ENCODE results near the gene ZIC1.
A peak's percentile ranks its signal among the peaks of the same experiment; 100 is the strongest.

Gene ZIC1

DNA sequence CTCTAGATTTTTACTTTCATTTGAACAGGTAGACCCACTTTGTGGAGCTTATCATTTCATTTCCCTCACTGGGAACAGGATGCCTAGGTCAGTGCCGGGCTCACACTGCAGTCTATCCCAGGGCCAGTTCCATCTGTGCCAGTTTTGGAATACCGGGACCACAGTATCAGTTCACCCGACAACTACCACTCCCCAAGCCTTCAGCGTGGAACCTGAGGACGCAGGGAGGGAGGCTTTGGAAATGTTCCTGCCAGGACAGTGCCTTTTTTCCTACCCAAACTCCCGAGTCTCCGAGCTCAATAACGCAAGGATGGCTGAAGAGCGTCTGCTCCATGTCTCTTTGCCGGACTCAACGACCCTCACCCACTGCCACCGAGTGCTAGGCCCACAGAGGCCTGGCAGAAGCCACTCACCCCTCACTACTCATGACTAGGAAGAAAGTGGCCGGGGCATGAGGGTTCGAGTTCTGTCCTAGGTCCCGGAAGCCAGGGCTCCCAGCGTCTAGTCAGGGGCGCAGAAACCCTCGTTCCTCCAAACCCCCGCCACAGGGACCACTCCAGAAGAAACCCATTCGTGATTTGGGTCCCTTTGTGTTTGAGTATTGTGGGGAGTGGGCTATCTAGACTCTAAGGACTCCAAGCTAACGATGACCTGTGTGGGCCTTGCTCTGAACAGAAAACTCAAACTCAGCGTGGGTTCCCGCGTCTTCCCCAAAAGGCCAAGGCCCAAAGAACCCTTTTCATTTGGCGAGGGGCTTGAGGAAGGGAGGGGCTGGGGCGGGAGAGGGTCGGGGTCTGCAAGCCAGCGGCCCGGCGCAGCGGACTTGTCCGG is 11.4 kb downstream of the ZIC1 start:
- H3K79me1 ChIP-seq (ENCODE audit: low read length): no peaks in the 10 kb centered on the region
- no peak overlapping the region for H2BK15ac ChIP-seq (replicated peaks; ENCODE audit: low read depth)
- no peaks in the 10 kb centered on the region for H3K36me3 ChIP-seq (ENCODE audit: control insufficient read depth, insufficient read depth, low read length)
- H3K27me3 ChIP-seq (ENCODE audit: insufficient read depth, low read length, poor library complexity): peaks cover 68% of the 10 kb centered on the region
- peak overlapping the region; percentile 30 for H3K56ac ChIP-seq (ENCODE audit: low read length)
- no peak overlapping the region for H3K9ac ChIP-seq (ENCODE audit: low read length)
- no peak overlapping the region for H2BK5ac ChIP-seq (ENCODE audit: low read length)
- no peak overlapping the region for H4K5ac ChIP-seq (ENCODE audit: low read length)
- H3K4me2 ChIP-seq (ENCODE audit: low read length): peak overlapping the region; percentile 19
- H3K27ac ChIP-seq (ENCODE audit: low read depth, low read length): no peak overlapping the region
- no CpG with 5 or more reads among the region's 32 CpGs for WGBS (ENCODE audit: extremely low coverage, insufficient coverage, low lambda C conversion rate)
- H2AK5ac ChIP-seq (ENCODE audit: low read length): no peak overlapping the region
- no peak overlapping the region for H3K23ac ChIP-seq (ENCODE audit: low read length)
- H3K18ac ChIP-seq (ENCODE audit: low read length): no peak overlapping the region
- H3K79me2 ChIP-seq (ENCODE audit: control insufficient read depth, insufficient read depth, low read length): no peaks in the 10 kb centered on the region
- no peak overlapping the region for H2BK120ac ChIP-seq (ENCODE audit: low read depth, low read length)
- peaks cover 10% of the 10 kb centered on the region for H3K4me1 ChIP-seq (ENCODE audit: control insufficient read depth, low read depth, low read length)
- H3K4me3 ChIP-seq (ENCODE audit: low read length): no peak overlapping the region
- no peak overlapping the region for H4K8ac ChIP-seq (ENCODE audit: low read depth, low read length)
- DNase-seq: peak; percentile 14
- H3K4ac ChIP-seq (ENCODE audit: low read depth, low read length): no peak overlapping the region

DNA sequence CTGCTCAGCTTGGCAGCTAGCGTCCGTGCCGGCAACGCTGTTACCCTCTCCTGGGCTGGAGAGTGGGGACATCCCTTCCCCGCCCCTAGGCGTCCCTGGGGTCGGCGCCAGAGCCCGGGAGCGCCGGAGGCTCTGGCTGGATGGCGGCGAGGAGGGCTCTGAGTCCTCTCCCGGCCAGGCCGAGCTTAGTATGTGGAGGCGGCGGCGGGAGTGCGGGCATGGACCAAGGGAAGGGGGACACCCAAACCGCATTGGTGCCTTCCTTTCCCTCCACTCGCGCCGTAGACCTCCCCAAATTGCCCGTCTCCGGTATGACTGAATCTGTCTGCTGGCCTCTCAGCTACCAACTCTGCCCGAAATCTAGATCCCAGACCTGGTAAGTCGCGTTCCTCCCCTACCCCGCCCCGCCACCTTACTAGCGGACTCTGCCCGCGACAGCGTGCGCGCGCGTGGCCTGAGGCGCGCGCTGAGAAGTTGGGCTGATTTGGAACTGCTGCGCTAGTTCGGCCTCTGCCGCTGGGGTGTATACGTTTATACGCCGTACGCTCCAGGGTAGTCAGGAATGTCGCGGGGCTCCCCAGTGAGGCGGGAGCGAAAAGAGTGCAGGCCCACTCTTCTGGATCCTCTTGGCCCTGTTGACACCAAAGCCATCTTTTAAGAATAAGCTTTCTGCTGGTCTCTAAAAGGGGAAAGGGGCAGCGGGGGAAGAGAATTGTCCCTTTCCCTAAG is 12.2 kb downstream of the ZIC1 start:
- no peaks in the 10 kb centered on the region for H3K79me1 ChIP-seq (ENCODE audit: low read length)
- no peak overlapping the region for H4K8ac ChIP-seq (ENCODE audit: low read depth, low read length)
- H3K9ac ChIP-seq (ENCODE audit: low read length): no peak overlapping the region
- H3K36me3 ChIP-seq (ENCODE audit: control insufficient read depth, insufficient read depth, low read length): no peaks in the 10 kb centered on the region
- H3K4ac ChIP-seq (ENCODE audit: low read depth, low read length): no peak overlapping the region
- H2BK15ac ChIP-seq (replicated peaks; ENCODE audit: low read depth): no peak overlapping the region
- DNase-seq: peak; percentile 63
- peak overlapping the region; percentile 19 for H3K4me2 ChIP-seq (ENCODE audit: low read length)
- H2AK5ac ChIP-seq (ENCODE audit: low read length): no peak overlapping the region
- no CpG with 5 or more reads among the region's 53 CpGs for WGBS (ENCODE audit: extremely low coverage, insufficient coverage, low lambda C conversion rate)
- H2BK5ac ChIP-seq (ENCODE audit: low read length): no peak overlapping the region
- H3K27ac ChIP-seq (ENCODE audit: low read depth, low read length): no peak overlapping the region
- no peak overlapping the region for H4K5ac ChIP-seq (ENCODE audit: low read length)
- peak overlapping the region; percentile 44 for H3K56ac ChIP-seq (ENCODE audit: low read length)
- peak overlapping the region; percentile 24 for H3K4me3 ChIP-seq (ENCODE audit: low read length)
- no peak overlapping the region for H2BK120ac ChIP-seq (ENCODE audit: low read depth, low read length)
- H3K18ac ChIP-seq (ENCODE audit: low read length): no peak overlapping the region
- H3K27me3 ChIP-seq (ENCODE audit: insufficient read depth, low read length, poor library complexity): peaks cover 68% of the 10 kb centered on the region
- no peak overlapping the region for H3K23ac ChIP-seq (ENCODE audit: low read length)
- H3K4me1 ChIP-seq (ENCODE audit: control insufficient read depth, low read depth, low read length): peaks cover 10% of the 10 kb centered on the region
- no peaks in the 10 kb centered on the region for H3K79me2 ChIP-seq (ENCODE audit: control insufficient read depth, insufficient read depth, low read length)

GRCh38 chr3:147422196-147422595 is 13.0 kb downstream of the ZIC1 start:
- Histone ChIP-seq H3K4me2 (ENCODE audit: low read length) (no peak overlapping the region), H3K4me1 (ENCODE audit: control insufficient read depth, low read depth, low read length) (peaks cover 10% of the 10 kb centered on the region), H3K4ac (ENCODE audit: low read depth, low read length) (no peak overlapping the region), H3K27me3 (ENCODE audit: insufficient read depth, low read length, poor library complexity) (peaks cover 68% of the 10 kb centered on the region), H3K23ac (ENCODE audit: low read length) (no peak overlapping the region), H3K27ac (ENCODE audit: low read depth, low read length) (no peak overlapping the region), H3K18ac (ENCODE audit: low read length) (no peak overlapping the region), H3K9ac (ENCODE audit: low read length) (no peak overlapping the region), H3K79me2 (ENCODE audit: control insufficient read depth, insufficient read depth, low read length) (no peaks in the 10 kb centered on the region), H2BK15ac (replicated peaks; ENCODE audit: low read depth) (no peak overlapping the region), H3K36me3 (ENCODE audit: control insufficient read depth, insufficient read depth, low read length) (no peaks in the 10 kb centered on the region), H4K8ac (ENCODE audit: low read depth, low read length) (no peak overlapping the region), H2BK120ac (ENCODE audit: low read depth, low read length) (no peak overlapping the region), H3K4me3 (ENCODE audit: low read length) (no peak overlapping the region), H2AK5ac (ENCODE audit: low read length) (no peak overlapping the region), H4K5ac (ENCODE audit: low read length) (no peak overlapping the region), H3K56ac (ENCODE audit: low read length) (no peak overlapping the region), H3K79me1 (ENCODE audit: low read length) (no peaks in the 10 kb centered on the region), H2BK5ac (ENCODE audit: low read length) (no peak overlapping the region)
- no CpG with 5 or more reads among the region's 15 CpGs for WGBS (ENCODE audit: extremely low coverage, insufficient coverage, low lambda C conversion rate)
- no peak for DNase-seq

DNA sequence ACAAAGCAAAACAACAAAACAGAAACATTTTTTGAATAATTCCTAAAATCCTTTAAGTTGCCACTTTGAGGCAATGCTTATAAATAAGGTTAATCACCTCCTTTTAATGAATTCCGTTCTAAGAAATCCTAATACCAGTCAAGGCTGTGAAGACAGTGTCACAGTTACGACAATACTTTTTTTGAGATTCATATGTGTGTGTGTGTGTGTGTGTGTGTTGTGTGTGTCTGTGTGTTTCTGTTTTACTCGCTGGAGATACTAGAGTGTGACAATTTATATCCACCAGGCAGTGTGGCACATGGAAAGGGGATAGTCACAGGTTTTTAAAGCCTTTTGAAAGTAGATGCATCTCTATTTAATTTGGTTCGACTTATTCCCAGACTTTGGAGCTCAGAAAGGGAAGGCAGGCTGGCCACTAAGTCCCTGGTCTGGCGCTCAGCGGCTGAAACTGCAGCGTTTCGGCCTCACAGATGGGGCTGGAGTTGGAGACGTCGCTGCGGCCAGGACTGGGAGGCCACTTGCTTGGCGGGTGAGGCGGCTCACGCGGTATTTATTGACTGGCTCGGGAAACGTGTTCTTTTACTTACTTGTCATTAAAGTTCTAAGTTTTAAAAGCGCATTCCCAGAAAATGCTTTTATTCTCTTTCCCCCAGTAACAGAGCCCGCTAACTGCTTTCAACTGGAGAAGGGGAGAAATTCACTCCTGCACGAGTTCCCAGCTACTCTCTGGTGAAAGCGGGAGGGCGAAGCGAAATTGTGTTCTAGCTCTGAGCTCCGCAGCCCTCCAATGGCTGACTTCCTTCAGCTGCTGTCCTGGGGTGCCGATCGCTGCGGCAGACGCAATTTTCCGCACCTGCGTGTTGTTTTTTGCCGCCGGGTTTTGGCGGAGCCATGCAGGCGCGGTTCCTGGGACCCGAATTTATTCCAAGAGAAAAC is 13.7 kb downstream of the ZIC1 start:
- H3K27me3 ChIP-seq (ENCODE audit: insufficient read depth, low read length, poor library complexity): peaks cover 62% of the 10 kb centered on the region

GRCh38 chr3:147423537-147423797 is 14.3 kb downstream of the ZIC1 start:
- peak overlapping the region; percentile 36 for H3K4me2 ChIP-seq (ENCODE audit: low read length)
- H3K23ac ChIP-seq (ENCODE audit: low read length): peak overlapping the region; percentile 38
- no peak overlapping the region for H3K9ac ChIP-seq (ENCODE audit: low read length)
- DNase-seq: no peak
- no peaks in the 10 kb centered on the region for H3K79me1 ChIP-seq (ENCODE audit: low read length)
- H2BK15ac ChIP-seq (replicated peaks; ENCODE audit: low read depth): no peak overlapping the region
- no peak overlapping the region for H3K18ac ChIP-seq (ENCODE audit: low read length)
- no peak overlapping the region for H3K4ac ChIP-seq (ENCODE audit: low read depth, low read length)
- H3K4me1 ChIP-seq (ENCODE audit: control insufficient read depth, low read depth, low read length): peaks cover 10% of the 10 kb centered on the region
- H3K56ac ChIP-seq (ENCODE audit: low read length): no peak overlapping the region
- H2BK5ac ChIP-seq (ENCODE audit: low read length): no peak overlapping the region
- no peaks in the 10 kb centered on the region for H3K79me2 ChIP-seq (ENCODE audit: control insufficient read depth, insufficient read depth, low read length)
- no peak overlapping the region for H3K4me3 ChIP-seq (ENCODE audit: low read length)
- no peak overlapping the region for H2BK120ac ChIP-seq (ENCODE audit: low read depth, low read length)
- H3K27me3 ChIP-seq (ENCODE audit: insufficient read depth, low read length, poor library complexity): peaks cover 57% of the 10 kb centered on the region
- H2AK5ac ChIP-seq (ENCODE audit: low read length): no peak overlapping the region
- no peaks in the 10 kb centered on the region for H3K36me3 ChIP-seq (ENCODE audit: control insufficient read depth, insufficient read depth, low read length)
- H3K27ac ChIP-seq (ENCODE audit: low read depth, low read length): no peak overlapping the region
- no CpG with 5 or more reads among the region's 3 CpGs for WGBS (ENCODE audit: extremely low coverage, insufficient coverage, low lambda C conversion rate)
- no peak overlapping the region for H4K5ac ChIP-seq (ENCODE audit: low read length)
- H4K8ac ChIP-seq (ENCODE audit: low read depth, low read length): no peak overlapping the region

More for the DNA sequence above, 13.7 kb downstream of the ZIC1 start:
- no peak overlapping the region for H3K9ac ChIP-seq (ENCODE audit: low read length)
- no peak overlapping the region for H3K18ac ChIP-seq (ENCODE audit: low read length)
- no peaks in the 10 kb centered on the region for H3K79me2 ChIP-seq (ENCODE audit: control insufficient read depth, insufficient read depth, low read length)
- no peak overlapping the region for H2AK5ac ChIP-seq (ENCODE audit: low read length)
- H3K4me2 ChIP-seq (ENCODE audit: low read length): peak overlapping the region; percentile 36
- H2BK15ac ChIP-seq (replicated peaks; ENCODE audit: low read depth): no peak overlapping the region
- DNase-seq: peak; percentile 68
- no peak overlapping the region for H3K27ac ChIP-seq (ENCODE audit: low read depth, low read length)
- no peak overlapping the region for H4K5ac ChIP-seq (ENCODE audit: low read length)
- H3K23ac ChIP-seq (ENCODE audit: low read length): no peak overlapping the region
- H2BK120ac ChIP-seq (ENCODE audit: low read depth, low read length): no peak overlapping the region
- H4K8ac ChIP-seq (ENCODE audit: low read depth, low read length): no peak overlapping the region
- no peak overlapping the region for H2BK5ac ChIP-seq (ENCODE audit: low read length)
- no CpG with 5 or more reads among the region's 36 CpGs for whole genome bisulfite sequencing (ENCODE audit: extremely low coverage, insufficient coverage, low lambda C conversion rate)
- no peak overlapping the region for H3K56ac ChIP-seq (ENCODE audit: low read length)
- no peak overlapping the region for H3K4ac ChIP-seq (ENCODE audit: low read depth, low read length)
- no peaks in the 10 kb centered on the region for H3K79me1 ChIP-seq (ENCODE audit: low read length)
- no peak overlapping the region for H3K4me3 ChIP-seq (ENCODE audit: low read length)
- no peaks in the 10 kb centered on the region for H3K36me3 ChIP-seq (ENCODE audit: control insufficient read depth, insufficient read depth, low read length)
- peaks cover 10% of the 10 kb centered on the region for H3K4me1 ChIP-seq (ENCODE audit: control insufficient read depth, low read depth, low read length)

Data from mesendoderm (in vitro differentiated cells).